Mucosa of descending colon (tissue), 3 donors: ENCODE data around the gene TAF11L14. TPM values are rescaled to one million over a fixed set of nuclear protein-coding genes. Genes with fewer than 3 reads are reported as not detected.

Source experiments
- ATAC-seq: fragments of 200-7000 bp; cut with Tn5 transposase; one replicate; pipeline ENCODE4 v1.9.1; 2020; ENCODE audit warnings: mild to moderate bottlenecking, moderate library complexity
- DNase-seq, 3 donors: peaks; one replicate each; pipeline ENCODE4 v3.0.0-alpha.2; 2020
- H3K36me3 ChIP-seq: fragments of 200-600 bp; one replicate; pipeline ENCODE4 v1.8.0; 2021; ENCODE audit warnings: low read depth, mild to moderate bottlenecking
- H3K4me1 ChIP-seq: fragments of 200-600 bp; one replicate; pipeline ENCODE4 v1.8.0; 2021; ENCODE audit warnings: low read depth, mild to moderate bottlenecking
- H3K4me3 ChIP-seq: fragments of 200-600 bp; one replicate; pipeline ENCODE4 v1.8.0; 2021; ENCODE audit warnings: mild to moderate bottlenecking
- H3K9me3 ChIP-seq: fragments of 200-600 bp; one replicate; pipeline ENCODE4 v1.8.0; 2021; ENCODE audit warnings: mild to moderate bottlenecking
- intact Hi-C, 2 donors: fragments of 100-400 bp; cut with DNase I in 1 of 2; cut with micrococcal nuclease in 1 of 2; formaldehyde crosslinking; loops; one replicate each; pipeline versions ENCODE4 v1.11.0 to v1.11.1; 2022; cut with DNase I, micrococcal nuclease
- total RNA-seq, 3 donors: library from RNA; stranded (reverse); fragmentation: NEBNext Ultra II Directional in 2 of 3; extraction: Animal tissue kit (Norgen Biotek cat#: 25700) in 2 of 3; gene quantifications; one replicate each; pipeline versions ENCODE4 v1.2.1 to v1.2.4, GENCODE V29; 2021 to 2023
- TF ChIP-seq, protein P1 (sequence below): fragments of 200-600 bp; IDR thresholded peaks from one replicate; pipeline ENCODE4 v1.8.0; 2022; ENCODE audit warnings: antibody characterized with exemption, mild to moderate bottlenecking
- donor health status: DM: no; HTN: no; CAD: no; lungs with moderate emphysema.
- donor health status: DM: no; HTN: no; CAD: no.
- donor health status: DM: no; HTN: yes; CAD: no.

Gene TAF11L14
- total RNA-seq, 3 donors from 2014 or later = not detected

DNA sequence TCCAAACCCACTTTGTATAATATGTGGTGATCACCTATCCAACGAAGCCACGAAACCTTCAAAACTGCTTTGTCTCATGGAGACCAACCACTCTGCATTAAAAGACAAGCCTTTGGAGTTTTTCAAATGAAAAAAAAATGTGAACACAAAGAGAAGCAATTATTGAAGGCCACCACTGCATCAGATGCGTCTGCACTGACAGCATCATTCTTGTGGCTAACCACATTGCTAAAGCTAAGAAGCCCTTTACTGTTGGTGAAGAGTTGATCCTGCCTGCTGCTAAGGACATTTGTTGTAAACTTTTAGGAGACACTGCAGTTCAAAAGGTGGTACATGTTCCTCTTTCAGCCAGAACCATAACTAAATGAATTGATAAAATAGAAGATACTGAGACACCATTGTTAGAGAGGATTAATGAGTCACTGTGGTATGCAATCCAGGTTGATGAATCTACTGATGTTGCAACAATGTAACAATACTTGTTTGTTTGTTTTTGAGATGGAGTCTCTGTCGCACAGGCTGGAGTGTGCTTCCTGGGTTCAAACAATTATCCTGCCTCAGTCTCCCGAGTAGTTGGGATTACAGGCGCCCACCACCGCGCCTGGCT lies 45.4 kb downstream of the TAF11L14 start:
- no peaks in the 10 kb centered on the region for H3K9me3 ChIP-seq
- no peak overlapping the region for H3K4me3 ChIP-seq
- ATAC-seq (no peak), DNase-seq (no peak)
- TF ChIP-seq, protein P1, sequence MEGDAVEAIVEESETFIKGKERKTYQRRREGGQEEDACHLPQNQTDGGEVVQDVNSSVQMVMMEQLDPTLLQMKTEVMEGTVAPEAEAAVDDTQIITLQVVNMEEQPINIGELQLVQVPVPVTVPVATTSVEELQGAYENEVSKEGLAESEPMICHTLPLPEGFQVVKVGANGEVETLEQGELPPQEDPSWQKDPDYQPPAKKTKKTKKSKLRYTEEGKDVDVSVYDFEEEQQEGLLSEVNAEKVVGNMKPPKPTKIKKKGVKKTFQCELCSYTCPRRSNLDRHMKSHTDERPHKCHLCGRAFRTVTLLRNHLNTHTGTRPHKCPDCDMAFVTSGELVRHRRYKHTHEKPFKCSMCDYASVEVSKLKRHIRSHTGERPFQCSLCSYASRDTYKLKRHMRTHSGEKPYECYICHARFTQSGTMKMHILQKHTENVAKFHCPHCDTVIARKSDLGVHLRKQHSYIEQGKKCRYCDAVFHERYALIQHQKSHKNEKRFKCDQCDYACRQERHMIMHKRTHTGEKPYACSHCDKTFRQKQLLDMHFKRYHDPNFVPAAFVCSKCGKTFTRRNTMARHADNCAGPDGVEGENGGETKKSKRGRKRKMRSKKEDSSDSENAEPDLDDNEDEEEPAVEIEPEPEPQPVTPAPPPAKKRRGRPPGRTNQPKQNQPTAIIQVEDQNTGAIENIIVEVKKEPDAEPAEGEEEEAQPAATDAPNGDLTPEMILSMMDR = no peak
- H3K4me1 ChIP-seq = no peaks in the 10 kb centered on the region
- intact Hi-C loops = no loop called here
- no peaks in the 10 kb centered on the region for H3K36me3 ChIP-seq

DNA sequence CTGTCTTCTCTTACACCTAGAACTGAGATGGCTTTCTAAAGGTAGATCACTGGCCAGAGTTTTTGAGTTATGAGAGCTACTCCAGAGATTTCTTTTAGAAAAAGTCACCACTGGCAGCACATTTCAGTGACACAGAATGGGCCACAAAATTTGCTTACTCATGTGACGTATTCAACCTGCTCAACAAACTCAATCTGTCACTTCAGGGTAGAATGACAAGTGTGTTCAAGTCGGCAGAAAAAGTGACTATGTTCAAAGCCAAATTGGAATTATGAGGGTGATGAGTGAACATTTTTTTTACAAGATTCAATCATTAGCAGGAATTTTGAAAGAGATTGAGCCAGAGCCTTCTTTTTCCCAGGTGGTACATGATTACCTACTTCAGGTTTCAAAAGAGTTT lies 46.5 kb downstream of the TAF11L14 start:
- TF ChIP-seq, protein P1 = no peak
- intact Hi-C loops = no loop called here
- DNase-seq (no peak), ATAC-seq (no peak)
- H3K9me3 ChIP-seq = no peaks in the 10 kb centered on the region
- H3K4me1 ChIP-seq = no peaks in the 10 kb centered on the region
- no peaks in the 10 kb centered on the region for H3K36me3 ChIP-seq
- no peak overlapping the region for H3K4me3 ChIP-seq

Other genes with a start within 250 kb of the TAF11L14 start
- not detected for gene TAF11L2, start 136.2 kb upstream of the TAF11L14 start, total RNA-seq
- not detected for gene TAF11L3, start 116.1 kb upstream of the TAF11L14 start, total RNA-seq
- not detected for gene TAF11L4, start 112.7 kb upstream of the TAF11L14 start, total RNA-seq
- not detected for gene TAF11L5, start 109.2 kb upstream of the TAF11L14 start, total RNA-seq
- not detected for gene TAF11L6, start 105.8 kb upstream of the TAF11L14 start, total RNA-seq
- not detected for gene TAF11L7, start 48.7 kb upstream of the TAF11L14 start, total RNA-seq
- gene TAF11L8, start 43.5 kb upstream of the TAF11L14 start, total RNA-seq = not detected
- gene TAF11L9, start 40.1 kb upstream of the TAF11L14 start, total RNA-seq = not detected
- not detected for gene TAF11L10, start 36.6 kb upstream of the TAF11L14 start, total RNA-seq
- gene TAF11L11, start 30.3 kb upstream of the TAF11L14 start, total RNA-seq = not detected
- not detected for gene TAF11L12, start 24.1 kb upstream of the TAF11L14 start, total RNA-seq
- gene TAF11L13, start 2.4 kb upstream of the TAF11L14 start, total RNA-seq = not detected